H1 (cell line): Measurements from ENCODE around the gene KRT81. TPM values are rescaled to one million over a fixed set of nuclear protein-coding genes. Genes with fewer than 3 reads are reported as not detected.

Experiments used
- CTCF ChIA-PET: fragments of 300-600 bp; sonication (Branson Sonifier 250); formaldehyde crosslinking; loops from one replicate; lab custom pipeline; 2021; ENCODE audit not compliant: partially characterized antibody; lab: Charles Lee
- POLR2A ChIA-PET: fragments of 300-600 bp; sonication (Branson Sonifier 250); formaldehyde crosslinking; loops from one replicate; lab custom pipeline; 2021; ENCODE audit warnings: inconsistent platforms; ENCODE audit not compliant: partially characterized antibody; lab: Charles Lee
- DNase-seq, 2 experiments: peaks; one replicate each; pipeline versions ENCODE4 v3.0.0 to v3.0.0-alpha.2; 2010 to 2022; ENCODE audit warnings: low spot score in 2 of 2, low read depth in 1 of 2, mixed read lengths in 1 of 2
- FAIRE-seq: peaks from 2 replicates; lab custom pipeline; 2011; peaks lifted over from hg19 to GRCh38; lab: Jason Lieb, UNC
- H2AFZ ChIP-seq: 2 replicates; pipeline ENCODE4 v1.8.1; 2012; ENCODE audit warnings: low read length, inconsistent platforms
- H2AK5ac ChIP-seq: 2 replicates; pipeline ENCODE4 v1.6.1; 2013; ENCODE audit warnings: low read depth, low read length
- H2BK120ac ChIP-seq: replicated peaks from 2 replicates; pipeline ENCODE3; 2013; ENCODE audit warnings: low read depth, low read length, inconsistent platforms
- H2BK12ac ChIP-seq: 2 replicates; pipeline ENCODE4 v1.6.1; 2013; ENCODE audit warnings: low read depth, low read length
- H2BK15ac ChIP-seq: 2 replicates; pipeline ENCODE4 v1.6.1; 2013; ENCODE audit warnings: low read length
- H2BK20ac ChIP-seq: 2 replicates; pipeline ENCODE4 v1.6.1; 2013; ENCODE audit warnings: low read length
- H2BK5ac ChIP-seq: 2 replicates; pipeline ENCODE4 v1.6.1; 2013; ENCODE audit warnings: low read depth, low read length
- H3K14ac ChIP-seq: 2 replicates; pipeline ENCODE4 v1.6.1; 2013; ENCODE audit warnings: inconsistent platforms; ENCODE audit not compliant: insufficient read length
- H3K18ac ChIP-seq: 2 replicates; pipeline ENCODE4 v1.6.1; 2013; ENCODE audit warnings: low read length; ENCODE audit errors: extremely low read depth
- H3K23ac ChIP-seq: 2 replicates; pipeline ENCODE4 v1.6.1; 2013; ENCODE audit warnings: inconsistent platforms; ENCODE audit not compliant: insufficient read length
- H3K23me2 ChIP-seq: 2 replicates; pipeline ENCODE4 v1.6.1; 2013; ENCODE audit warnings: low read depth, low read length
- H3K27ac ChIP-seq: 2 replicates; pipeline ENCODE4 v1.6.1; 2011; ENCODE audit warnings: low read depth, low read length, inconsistent platforms
- H3K27me3 ChIP-seq, 4 experiments: replicated peaks in 1 of 4; 1 replicate in 1 of 4; 2 replicates in 3 of 4; pipeline versions ENCODE4 v1.6.1 to v1.8.1; 2011 to 2013; ENCODE audit warnings: low read length in 3 of 4, mild to moderate bottlenecking in 3 of 4, inconsistent platforms in 2 of 4, mixed read lengths in 2 of 4, moderate library complexity in 1 of 4; ENCODE audit not compliant: control insufficient read depth in 3 of 4, insufficient read depth in 3 of 4; ENCODE audit errors: extremely low read depth in 1 of 4
- H3K36me3 ChIP-seq, 4 experiments: 2 replicates each; pipeline versions ENCODE4 v1.6.1 to v1.8.1; 2011 to 2013; ENCODE audit warnings: mild to moderate bottlenecking in 4 of 4, low read length in 3 of 4, moderate library complexity in 2 of 4, control low read depth in 1 of 4, inconsistent platforms in 1 of 4; ENCODE audit not compliant: insufficient read depth in 4 of 4, control insufficient read depth in 2 of 4
- H3K4ac ChIP-seq: replicated peaks from 2 replicates; pipeline ENCODE3; 2013; ENCODE audit warnings: low read length, low read depth, mixed read lengths, inconsistent platforms; ENCODE audit not compliant: insufficient read length
- H3K4me1 ChIP-seq, 4 experiments: replicated peaks in 1 of 4; 1 replicate in 1 of 4; 2 replicates in 3 of 4; pipeline versions ENCODE4 v1.6.1 to v1.8.1; 2011 to 2013; ENCODE audit warnings: low read length in 3 of 4, inconsistent platforms in 2 of 4, mixed read lengths in 1 of 4; ENCODE audit not compliant: insufficient read depth in 4 of 4, control insufficient read depth in 3 of 4
- H3K4me2 ChIP-seq, 2 experiments: 2 replicates each; pipeline versions ENCODE4 v1.6.1 to v1.8.1; 2011 to 2013; ENCODE audit warnings: low read depth in 2 of 2, low read length in 2 of 2, control low read depth in 1 of 2, inconsistent platforms in 1 of 2, mild to moderate bottlenecking in 1 of 2; ENCODE audit not compliant: insufficient read depth in 1 of 2
- H3K4me3 ChIP-seq, 4 experiments: fragments of 200-600, 300-600 bp in 1 of 4; sonication (generic), shearing (Covaris generic), sonication (Bioruptor Twin) in 1 of 4; 2 replicates each; pipeline versions ENCODE4 v1.5.1 to v1.8.1; 2011 to 2016; ENCODE audit warnings: low read length in 4 of 4, low read depth in 3 of 4, control low read depth in 2 of 4, inconsistent platforms in 2 of 4, mild to moderate bottlenecking in 2 of 4, mixed read lengths in 1 of 4, moderate library complexity in 1 of 4; ENCODE audit not compliant: insufficient read depth in 2 of 4; ENCODE audit errors: extremely low read depth in 1 of 4
- H3K56ac ChIP-seq: replicated peaks from 2 replicates; pipeline ENCODE3; 2013; ENCODE audit warnings: low read depth, mild to moderate bottlenecking, mixed read lengths, low read length, inconsistent platforms; ENCODE audit not compliant: insufficient read length
- H3K79me1 ChIP-seq: 2 replicates; pipeline ENCODE4 v1.6.1; 2013; ENCODE audit warnings: low read depth, low read length, control low read depth
- H3K79me2 ChIP-seq, 2 experiments: 2 replicates each; pipeline versions ENCODE4 v1.6.1 to v1.8.1; 2012 to 2013; ENCODE audit warnings: low read length in 2 of 2, mild to moderate bottlenecking in 2 of 2, inconsistent platforms in 1 of 2; ENCODE audit not compliant: insufficient read depth in 2 of 2, control insufficient read depth in 1 of 2
- H3K9ac ChIP-seq, 4 experiments: replicated peaks in 1 of 4; 1 replicate in 1 of 4; 2 replicates in 3 of 4; pipeline versions ENCODE4 v1.6.1 to v1.8.1; 2011 to 2013; ENCODE audit warnings: low read depth in 3 of 4, low read length in 3 of 4, control low read depth in 2 of 4, mild to moderate bottlenecking in 2 of 4, moderate library complexity in 2 of 4, inconsistent platforms in 1 of 4; ENCODE audit errors: extremely low read depth in 1 of 4
- H3K9me3 ChIP-seq, 2 experiments: 2 replicates each; pipeline versions ENCODE4 v1.6.1 to v1.8.1; 2012 to 2013; ENCODE audit warnings: mild to moderate bottlenecking in 2 of 2, moderate library complexity in 2 of 2, control low read depth in 1 of 2, inconsistent platforms in 1 of 2, low read depth in 1 of 2, low read length in 1 of 2, mixed read lengths in 1 of 2; ENCODE audit not compliant: insufficient read depth in 2 of 2
- H4K20me1 ChIP-seq, 2 experiments: replicated peaks in 1 of 2; 2 replicates each; pipeline versions ENCODE3 to v1.8.1; 2011 to 2013; ENCODE audit warnings: inconsistent platforms in 2 of 2, low read length in 2 of 2, mild to moderate bottlenecking in 1 of 2; ENCODE audit not compliant: insufficient read depth in 2 of 2, control insufficient read depth in 1 of 2
- H4K5ac ChIP-seq: 2 replicates; pipeline ENCODE4 v1.6.1; 2013; ENCODE audit warnings: low read length, low read depth, mixed read lengths, inconsistent platforms; ENCODE audit not compliant: insufficient read length
- H4K8ac ChIP-seq: 2 replicates; pipeline ENCODE4 v1.8.0; 2013; ENCODE audit warnings: mild to moderate bottlenecking, moderate library complexity, low read length, inconsistent platforms; ENCODE audit not compliant: insufficient read depth; ENCODE audit errors: extremely low read depth
- H4K91ac ChIP-seq: replicated peaks from 2 replicates; pipeline ENCODE3; 2013; ENCODE audit warnings: low read length, mixed read lengths, inconsistent platforms; ENCODE audit not compliant: insufficient read length
- CEBPB ChIP-seq: IDR thresholded peaks from 2 replicates; pipeline ENCODE4 v1.6.1; 2012; ENCODE audit warnings: low read depth, low read length
- KDM5A ChIP-seq: fragments of 200-600 bp; IDR thresholded peaks from 2 replicates; pipeline ENCODE4 v1.7.1; 2012; ENCODE audit warnings: mild to moderate bottlenecking, low read length, inconsistent platforms, mixed read lengths
- RXRA ChIP-seq: IDR thresholded peaks from 2 replicates; pipeline ENCODE4 v1.6.1; 2011; ENCODE audit warnings: low read depth, mild to moderate bottlenecking, low read length, moderate library complexity; ENCODE audit not compliant: insufficient read depth
- SIN3A ChIP-seq, 2 experiments: IDR thresholded peaks in 1 of 2; conservative IDR thresholded peaks in 1 of 2; 2 replicates each; pipeline ENCODE4 v1.6.1; 2011 to 2012; ENCODE audit warnings: low read length in 2 of 2, improper control_type of control experiment in 1 of 2, low read depth in 1 of 2, mild to moderate bottlenecking in 1 of 2
- SIX5 ChIP-seq: IDR thresholded peaks from 2 replicates; pipeline ENCODE4 v1.6.1; 2011; ENCODE audit warnings: mild to moderate bottlenecking, low read depth, low read length
- SP1 ChIP-seq: IDR thresholded peaks from 2 replicates; pipeline ENCODE4 v1.6.1; 2011; ENCODE audit warnings: low read depth, low read length
- SP2 ChIP-seq: IDR thresholded peaks from 2 replicates; pipeline ENCODE4 v1.6.1; 2012; ENCODE audit warnings: mild to moderate bottlenecking, low read length, inconsistent platforms
- WGBS, 2 experiments: shearing (Covaris generic) in 1 of 2; methylation state at CpG; one replicate each; pipeline versions ENCODE4 v1.1.6 to v1.1.7; 2013 to 2015; ENCODE audit warnings: low lambda C conversion rate in 2 of 2, mixed read lengths in 2 of 2, inconsistent platforms in 1 of 2, low coverage in 1 of 2, missing lambda C conversion rate in 1 of 2; ENCODE audit not compliant: insufficient replicate concordance in 2 of 2, insufficient coverage in 1 of 2, insufficient read length in 1 of 2; ENCODE audit errors: extremely low coverage in 1 of 2, missing lambda C conversion rate in 1 of 2; 5-methylcytosine and 5-hydroxymethylcytosine counted together
- polyA plus RNA-seq, 7 experiments: library from polyadenylated mRNA; depleted of rRNA in 3 of 7; stranded (reverse) in 5 of 7; unstranded in 2 of 7; fragments of >200 nt in 5 of 7; fragments of 200-250 nt in 2 of 7; gene quantifications; 1 replicate in 5 of 7; 2 replicates in 1 of 7; 4 replicates in 1 of 7; pipeline versions ENCODE4 v1.2.1 to v1.2.3, GENCODE V29; 2011 to 2013; ENCODE audit warnings: missing spikeins in 2 of 7, mixed read lengths in 2 of 7
- total RNA-seq: library from RNA; stranded (reverse); fragmentation: NEBNext Ultra II Directional; extraction: Animal tissue kit (Norgen Biotek cat#: 25700); gene quantifications from 2 replicates; pipeline ENCODE4 v1.2.1, GENCODE V29; 2021

The KRT81 gene
- total and polyA plus RNA-seq, 2 of the 8 experiments (the other 6 are each of a cell fraction or from before 2014, with no cell fraction given) = not detected

DNA sequence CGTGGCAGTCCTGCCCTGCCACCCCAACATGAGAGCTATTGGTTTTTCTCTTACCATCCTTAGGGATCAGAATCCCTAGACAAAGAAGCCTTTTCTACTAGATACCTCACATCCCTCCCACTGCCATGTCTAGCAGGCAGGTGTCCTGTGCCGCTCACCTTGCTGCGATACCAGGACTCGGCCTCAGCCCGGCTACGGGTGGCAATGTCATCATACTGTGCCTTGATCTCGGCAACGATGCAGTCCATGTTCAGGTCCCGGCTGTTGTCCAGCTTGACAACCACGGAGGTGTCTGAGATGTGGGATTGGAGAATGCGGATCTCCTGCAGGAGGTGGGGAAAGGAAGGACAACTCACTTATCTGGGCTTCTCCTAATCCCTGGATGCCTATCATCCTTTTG is 25.4 kb upstream of the KRT81 start:
- no peak overlapping the region for H3K14ac ChIP-seq
- TF ChIP-seq SIN3A (conservative IDR thresholded peaks at IDR 0.05 in 1 of 2, IDR thresholded peaks at IDR 0.05 in 1 of 2; ENCODE audit: low read depth in 1 of 2, low read length in 2 of 2) (no peak), CEBPB (no peak), SIX5 (no peak), RXRA (no peak), KDM5A (no peak), SP2 (no peak), SP1 (no peak)

More for the DNA sequence above, 25.4 kb upstream of the KRT81 start:
- no peaks in the 10 kb centered on the region for H3K36me3 ChIP-seq
- H3K56ac ChIP-seq = no peak overlapping the region
- H4K5ac ChIP-seq = no peak overlapping the region
- H4K20me1 ChIP-seq = no peaks in the 10 kb centered on the region
- no peak overlapping the region for H2BK15ac ChIP-seq
- no peak overlapping the region for H3K27ac ChIP-seq
- DNase-seq = no peak
- no peak overlapping the region for H3K23ac ChIP-seq
- H3K27me3 ChIP-seq = no peaks in the 10 kb centered on the region; a peak in 1 of 7 replicates
- H2BK5ac ChIP-seq = no peak overlapping the region
- peaks cover 1% of the 10 kb centered on the region; the same call in 1 of the 2 replicates for H3K23me2 ChIP-seq
- H2BK20ac ChIP-seq = no peak overlapping the region
- no peak overlapping the region for H3K4me3 ChIP-seq
- H3K79me1 ChIP-seq = no peaks in the 10 kb centered on the region
- no peaks in the 10 kb centered on the region for H3K79me2 ChIP-seq
- no peak overlapping the region for H2AK5ac ChIP-seq
- H3K4ac ChIP-seq = no peak overlapping the region
- no peak overlapping the region for H4K8ac ChIP-seq
- H2AFZ ChIP-seq = no peak overlapping the region
- H4K91ac ChIP-seq = no peak overlapping the region
- POLR2A ChIA-PET = no interaction called here
- no peak overlapping the region for H2BK12ac ChIP-seq
- H2BK120ac ChIP-seq = no peak overlapping the region
- FAIRE-seq = no peak
- H3K4me2 ChIP-seq = no peak overlapping the region
- H3K18ac ChIP-seq = no peak overlapping the region
- 85% methylated on average over 11 of the region's 11 CpGs; no CpG with 5 or more reads in 1 of the 2 experiments for WGBS, 2 experiments
- H3K4me1 ChIP-seq = no peaks in the 10 kb centered on the region
- H3K9ac ChIP-seq = no peak overlapping the region
- CTCF ChIA-PET = interaction anchor here (0.6 to 19.8 kb wide), 23 partner anchors 6 to 581 kb away, joined by 3 to 353 read pairs (median 5); partner anchors contain the start of genes KRT83 and KRT85
- H3K9me3 ChIP-seq = no peaks in the 10 kb centered on the region; a peak in 1 of 4 replicates
